Astrocyte (in vitro differentiated cells and primary cell): ENCODE results near the gene FMN1.

Source experiments
- EZH2 ChIP-seq: IDR thresholded peaks from 2 replicates; pipeline ENCODE4 v1.6.1; 2012; ENCODE audit warnings: mild to moderate bottlenecking, low read length, inconsistent platforms; ENCODE audit not compliant: insufficient read depth
- TF ChIP-seq, protein P1 (sequence below): IDR thresholded peaks from 2 replicates; pipeline ENCODE4 v1.5.1; 2011; ENCODE audit warnings: low read depth, mild to moderate bottlenecking, inconsistent platforms, low read length, moderate library complexity; ENCODE audit not compliant: insufficient read depth

DNA sequence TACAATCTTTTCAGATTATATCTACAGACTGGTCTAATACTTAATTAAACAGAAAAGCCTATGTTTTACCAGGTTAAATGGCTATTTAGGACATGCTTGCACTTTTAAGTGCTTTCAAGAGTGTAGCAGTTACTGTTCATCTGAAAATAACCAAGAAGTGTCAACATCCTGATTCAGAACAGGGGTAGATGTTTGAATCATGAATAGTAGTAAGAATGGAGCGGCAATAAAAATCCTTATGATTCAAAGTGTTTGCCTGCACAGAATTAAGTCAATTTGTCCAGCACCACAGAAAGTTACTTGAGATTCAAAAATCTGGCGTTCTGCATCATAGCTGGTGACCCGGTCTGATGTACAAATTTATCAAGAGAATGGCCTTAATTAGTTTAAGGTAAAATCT lies 428.4 kb downstream of the FMN1 start:
- no peak for TF ChIP-seq EZH2
- TF ChIP-seq, protein P1, sequence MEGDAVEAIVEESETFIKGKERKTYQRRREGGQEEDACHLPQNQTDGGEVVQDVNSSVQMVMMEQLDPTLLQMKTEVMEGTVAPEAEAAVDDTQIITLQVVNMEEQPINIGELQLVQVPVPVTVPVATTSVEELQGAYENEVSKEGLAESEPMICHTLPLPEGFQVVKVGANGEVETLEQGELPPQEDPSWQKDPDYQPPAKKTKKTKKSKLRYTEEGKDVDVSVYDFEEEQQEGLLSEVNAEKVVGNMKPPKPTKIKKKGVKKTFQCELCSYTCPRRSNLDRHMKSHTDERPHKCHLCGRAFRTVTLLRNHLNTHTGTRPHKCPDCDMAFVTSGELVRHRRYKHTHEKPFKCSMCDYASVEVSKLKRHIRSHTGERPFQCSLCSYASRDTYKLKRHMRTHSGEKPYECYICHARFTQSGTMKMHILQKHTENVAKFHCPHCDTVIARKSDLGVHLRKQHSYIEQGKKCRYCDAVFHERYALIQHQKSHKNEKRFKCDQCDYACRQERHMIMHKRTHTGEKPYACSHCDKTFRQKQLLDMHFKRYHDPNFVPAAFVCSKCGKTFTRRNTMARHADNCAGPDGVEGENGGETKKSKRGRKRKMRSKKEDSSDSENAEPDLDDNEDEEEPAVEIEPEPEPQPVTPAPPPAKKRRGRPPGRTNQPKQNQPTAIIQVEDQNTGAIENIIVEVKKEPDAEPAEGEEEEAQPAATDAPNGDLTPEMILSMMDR, result no peak
